ENCODE results near the gene MEIS2. TPM values are rescaled to one million over a fixed set of nuclear protein-coding genes. Genes with fewer than 3 reads are reported as not detected.

Gene MEIS2
- total RNA-seq, 2 donors from 2014 or later = 7.1 to 9.7 TPM

- no peaks in the 10 kb centered on the region for H3K4me1 ChIP-seq (ENCODE audit: control insufficient read depth, insufficient read depth, low read length)
- TF ChIP-seq CTCF (conservative IDR thresholded peaks at IDR 0.05) = no peak
- Mint-ChIP-seq H3K9me3 (no peaks in the 10 kb centered on the region), H3K27ac (no peak overlapping the region), H3K36me3 (ENCODE audit: low read depth) (no peaks in the 10 kb centered on the region), H3K4me3 (no peak overlapping the region), H3K27me3 (ENCODE audit: insufficient read depth) (peaks cover 2% of the 10 kb centered on the region), H3K4me1 (peaks cover 18% of the 10 kb centered on the region)
- no peaks in the 10 kb centered on the region for H3K9me3 ChIP-seq (ENCODE audit: control insufficient read depth, low read length)
- DNase-seq = no peak
- no peaks in the 10 kb centered on the region for H3K36me3 ChIP-seq (ENCODE audit: control insufficient read depth, insufficient read depth, low read length)
- no peak overlapping the region for H3K4me3 ChIP-seq (ENCODE audit: low read length)
- no peaks in the 10 kb centered on the region for H3K27me3 ChIP-seq (ENCODE audit: control insufficient read depth, insufficient read depth, low read length, poor library complexity, severe bottlenecking)
- H3K27ac ChIP-seq (ENCODE audit: low read depth, low read length) = no peak overlapping the region
- H3K9ac ChIP-seq (ENCODE audit: extremely low read depth, low read length, poor library complexity, severe bottlenecking) = no peak overlapping the region
Measured at GRCh38 chr15:37143351-37143750, 43.0 kb upstream of the MEIS2 start.

GRCh38 chr15:37142371-37142770 lies 42.0 kb upstream of the MEIS2 start:
- Histone ChIP-seq H3K4me3 (ENCODE audit: low read length) (no peak overlapping the region), H3K9me3 (ENCODE audit: control insufficient read depth, low read length) (no peaks in the 10 kb centered on the region), H3K27ac (ENCODE audit: low read depth, low read length) (no peak overlapping the region), H3K36me3 (ENCODE audit: control insufficient read depth, insufficient read depth, low read length) (no peaks in the 10 kb centered on the region), H3K4me1 (ENCODE audit: control insufficient read depth, insufficient read depth, low read length) (no peaks in the 10 kb centered on the region), H3K27me3 (ENCODE audit: control insufficient read depth, insufficient read depth, low read length, poor library complexity, severe bottlenecking) (no peaks in the 10 kb centered on the region), H3K9ac (ENCODE audit: extremely low read depth, low read length, poor library complexity, severe bottlenecking) (no peak overlapping the region)
- TF ChIP-seq CTCF (conservative IDR thresholded peaks at IDR 0.05) = no peak
- Mint-ChIP-seq H3K9me3 (no peaks in the 10 kb centered on the region), H3K4me3 (no peak overlapping the region), H3K27ac (no peak overlapping the region), H3K4me1 (peaks cover 18% of the 10 kb centered on the region), H3K27me3 (ENCODE audit: insufficient read depth) (peaks cover 2% of the 10 kb centered on the region), H3K36me3 (ENCODE audit: low read depth) (no peaks in the 10 kb centered on the region)
- DNase-seq = no peak

DNA sequence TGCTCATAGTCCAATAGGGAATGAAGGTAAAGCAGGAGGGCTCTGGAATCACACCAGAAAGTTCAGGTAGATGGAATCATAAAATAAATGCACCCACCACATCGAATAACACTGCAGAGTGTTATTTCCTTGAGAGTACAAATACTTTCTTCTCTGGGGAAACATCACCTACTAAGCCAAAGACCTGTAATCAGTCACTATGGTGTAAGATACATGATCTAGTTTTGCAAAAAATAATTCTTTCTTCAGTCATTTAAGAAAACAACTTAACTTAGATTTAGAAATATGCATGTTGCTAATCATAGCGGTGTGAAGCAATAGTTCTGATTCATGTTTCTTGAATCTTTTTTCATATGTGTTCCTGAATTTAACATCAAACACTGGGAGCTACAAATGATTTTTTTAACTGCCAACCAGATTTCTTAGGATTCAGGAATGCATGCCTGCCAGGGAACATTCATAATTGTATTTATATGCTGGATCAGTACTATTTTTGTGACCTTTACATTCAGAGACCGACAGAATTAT lies 40.2 kb upstream of the MEIS2 start:
- no peaks in the 10 kb centered on the region for H3K36me3 ChIP-seq (ENCODE audit: control insufficient read depth, insufficient read depth, low read length)
- Mint-ChIP-seq H3K4me3 (no peak overlapping the region), H3K4me1 (peaks cover 13% of the 10 kb centered on the region), H3K36me3 (ENCODE audit: low read depth) (no peaks in the 10 kb centered on the region), H3K27ac (no peak overlapping the region), H3K9me3 (no peaks in the 10 kb centered on the region), H3K27me3 (ENCODE audit: insufficient read depth) (peaks cover 2% of the 10 kb centered on the region)
- WGBS, 2 experiments (ENCODE audit: insufficient coverage in 1 of 2, insufficient read length in 1 of 2) = 90 to 100% methylated on average over 1 to 3 of the region's 3 CpGs
- TF ChIP-seq CTCF (conservative IDR thresholded peaks at IDR 0.05) = no peak
- DNase-seq = no peak
- no peaks in the 10 kb centered on the region for H3K4me1 ChIP-seq (ENCODE audit: control insufficient read depth, insufficient read depth, low read length)
- no peaks in the 10 kb centered on the region for H3K9me3 ChIP-seq (ENCODE audit: control insufficient read depth, low read length)
- H3K27ac ChIP-seq (ENCODE audit: low read depth, low read length) = no peak overlapping the region
- no peak overlapping the region for H3K4me3 ChIP-seq (ENCODE audit: low read length)
- no peaks in the 10 kb centered on the region for H3K27me3 ChIP-seq (ENCODE audit: control insufficient read depth, insufficient read depth, low read length, poor library complexity, severe bottlenecking)
- H3K9ac ChIP-seq (ENCODE audit: extremely low read depth, low read length, poor library complexity, severe bottlenecking) = no peak overlapping the region
